ENCODE data around the gene NR2F1-AS1.
"Not testable (repeated sequence)": the region's sequence is repeated elsewhere in the genome, so short reads cannot be mapped to it uniquely, and the experiment has no call there.

Gene NR2F1-AS1

GRCh38 chr5:93479982-93480509 is 101.0 kb downstream of the NR2F1-AS1 start:
- in situ Hi-C loops (cut with HindIII; ENCODE audit: low pct_ligation_motif_present, low pct_unique_long_range_greater_than_20kb, low sequenced_read_pairs), result no loop called here
- no peak for DNase-seq

GRCh38 chr5:93477816-93478215 is 103.2 kb downstream of the NR2F1-AS1 start:
- DNase-seq, result no peak
- in situ Hi-C loops (cut with HindIII; ENCODE audit: low pct_ligation_motif_present, low pct_unique_long_range_greater_than_20kb, low sequenced_read_pairs), result no loop called here

GRCh38 chr5:93476251-93476742 is 104.7 kb downstream of the NR2F1-AS1 start:
- in situ Hi-C loops (cut with HindIII; ENCODE audit: low pct_ligation_motif_present, low pct_unique_long_range_greater_than_20kb, low sequenced_read_pairs), result no loop called here
- no peak for DNase-seq

DNA sequence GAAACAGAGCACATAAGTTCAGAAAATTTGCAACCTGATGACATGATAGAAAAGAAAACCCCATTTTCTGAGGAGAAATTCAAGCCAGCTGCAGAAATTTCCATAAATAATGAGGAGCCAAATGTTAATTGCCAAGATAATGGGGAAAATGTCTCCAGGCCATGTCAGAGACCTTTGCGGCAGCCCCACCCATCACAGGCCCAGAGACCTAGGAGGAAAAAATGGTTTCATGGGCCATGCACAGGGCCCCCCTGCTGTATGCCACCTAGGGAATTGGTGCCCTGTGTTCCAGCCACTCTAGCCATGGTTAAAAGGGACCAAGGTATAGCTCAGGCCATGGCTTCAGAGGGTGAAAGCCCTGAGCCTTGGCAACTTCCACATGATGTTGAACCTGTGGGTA is 118.1 kb downstream of the NR2F1-AS1 start:
- no peak for DNase-seq
- in situ Hi-C loops (cut with HindIII; ENCODE audit: low pct_ligation_motif_present, low pct_unique_long_range_greater_than_20kb, low sequenced_read_pairs), result no loop called here

DNA sequence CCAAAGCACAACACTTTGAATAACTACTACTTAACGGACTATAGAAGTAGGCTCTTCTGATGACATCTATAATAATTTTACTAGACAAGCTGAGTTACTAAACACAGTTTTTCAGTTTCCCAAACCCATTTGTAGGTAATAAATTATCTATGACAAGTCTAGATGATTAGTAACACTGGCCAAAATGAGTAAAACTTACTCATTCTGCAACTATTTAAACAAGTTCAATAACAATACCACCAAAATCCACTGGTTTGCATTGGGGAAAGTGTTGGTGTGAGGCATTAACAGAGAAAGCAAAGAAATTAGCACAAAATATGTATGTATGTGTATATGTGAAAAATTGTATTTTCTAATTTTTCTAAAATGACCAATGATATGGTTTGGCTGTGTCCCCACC is 119.3 kb downstream of the NR2F1-AS1 start:
- in situ Hi-C loops (cut with HindIII; ENCODE audit: low pct_ligation_motif_present, low pct_unique_long_range_greater_than_20kb, low sequenced_read_pairs), result no loop called here
- no peak for DNase-seq

- in situ Hi-C loops (cut with HindIII; ENCODE audit: low pct_ligation_motif_present, low pct_unique_long_range_greater_than_20kb, low sequenced_read_pairs), result no loop called here
- no peak for DNase-seq
These were observed 120.7 kb downstream of the NR2F1-AS1 start for GRCh38 chr5:93460286-93460685.

- DNase-seq; in situ Hi-C loops (cut with HindIII; ENCODE audit: low pct_ligation_motif_present, low pct_unique_long_range_greater_than_20kb, low sequenced_read_pairs): not testable (repeated sequence)
These were observed 124.2 kb downstream of the NR2F1-AS1 start for GRCh38 chr5:93456796-93457195.

DNA sequence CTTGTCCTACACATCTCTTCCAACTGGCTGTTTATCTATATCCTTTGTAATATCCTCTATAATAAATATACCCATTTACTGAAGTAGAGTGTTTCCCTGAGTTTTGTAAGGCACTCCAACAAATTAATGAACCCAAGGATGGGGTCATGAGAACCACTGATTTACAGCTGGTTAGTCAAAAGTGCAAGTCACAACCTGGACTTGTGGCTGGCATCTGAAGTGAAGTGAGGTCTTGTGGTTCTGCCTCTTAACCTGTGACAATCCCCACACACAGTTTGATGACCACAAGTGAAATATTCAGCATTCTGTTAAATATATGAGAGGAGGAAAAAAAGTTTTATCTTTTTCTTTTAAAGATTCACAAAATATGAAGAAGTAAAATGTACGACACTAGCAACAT is 126.1 kb downstream of the NR2F1-AS1 start:
- no peak for DNase-seq
- in situ Hi-C loops (cut with HindIII; ENCODE audit: low pct_ligation_motif_present, low pct_unique_long_range_greater_than_20kb, low sequenced_read_pairs), result no loop called here

DNA sequence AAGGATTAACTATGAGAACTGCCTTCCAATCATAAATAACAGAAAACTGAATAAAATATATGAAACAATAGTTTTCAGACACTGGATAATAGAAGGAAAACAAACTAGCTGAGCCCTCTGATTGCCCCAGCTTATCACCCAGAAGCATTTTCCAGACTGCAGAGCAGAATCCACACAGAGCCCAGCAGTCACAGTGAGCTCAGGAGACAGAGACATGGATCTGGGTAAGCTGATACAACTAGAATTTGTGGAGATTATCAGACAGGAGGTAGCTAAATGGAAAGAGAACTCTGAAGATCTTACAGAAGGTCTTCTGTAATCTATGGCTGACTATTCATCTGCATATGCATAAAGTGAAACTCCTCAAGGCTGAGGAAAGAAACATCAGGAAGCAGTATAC is 128.8 kb downstream of the NR2F1-AS1 start:
- in situ Hi-C loops (cut with HindIII; ENCODE audit: low pct_ligation_motif_present, low pct_unique_long_range_greater_than_20kb, low sequenced_read_pairs), result no loop called here
- no peak for DNase-seq

DNA sequence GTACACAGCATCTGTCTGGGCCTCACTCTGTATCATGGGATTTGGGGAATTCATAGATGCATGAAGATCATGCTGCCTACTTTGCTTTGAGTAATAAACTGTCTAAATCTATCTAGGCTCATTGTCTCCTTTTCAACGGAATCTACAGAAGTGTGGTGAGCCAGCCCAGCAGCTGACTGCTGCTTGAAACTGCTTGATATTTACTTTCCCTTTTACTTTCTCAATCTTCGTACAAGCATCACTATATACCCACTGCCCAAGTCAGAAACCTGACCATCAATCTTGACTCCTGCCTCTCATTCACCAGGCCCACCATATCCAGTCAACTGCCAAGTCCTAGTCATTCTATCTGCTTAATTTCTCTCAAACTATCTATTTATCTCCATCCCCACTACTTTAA is 142.9 kb downstream of the NR2F1-AS1 start:
- no peak for DNase-seq
- in situ Hi-C loops (cut with HindIII; ENCODE audit: low pct_ligation_motif_present, low pct_unique_long_range_greater_than_20kb, low sequenced_read_pairs), result no loop called here

- in situ Hi-C loops (cut with HindIII; ENCODE audit: low pct_ligation_motif_present, low pct_unique_long_range_greater_than_20kb, low sequenced_read_pairs), result no loop called here
- DNase-seq, result no peak
These were observed 144.9 kb downstream of the NR2F1-AS1 start for GRCh38 chr5:93436083-93436482.

DNA sequence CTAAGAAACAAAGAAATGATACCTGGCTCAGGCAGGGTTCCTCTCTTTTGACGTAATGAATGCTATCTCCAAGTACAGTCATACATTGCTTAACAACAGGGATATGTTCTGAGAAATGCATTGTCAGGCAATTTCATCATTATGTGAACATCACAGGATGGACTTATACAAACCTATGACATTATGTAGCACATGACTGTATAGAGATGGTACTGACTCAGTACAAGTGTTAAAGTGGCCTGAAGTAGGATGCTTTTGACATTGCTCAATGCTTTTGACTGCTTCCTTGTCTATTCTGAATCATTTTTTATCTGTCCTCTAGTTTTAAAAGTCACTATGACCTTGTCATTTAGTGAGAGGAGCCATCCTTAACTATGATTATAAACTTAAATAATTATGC is 147.6 kb downstream of the NR2F1-AS1 start:
- no peak for DNase-seq
- in situ Hi-C loops (cut with HindIII; ENCODE audit: low pct_ligation_motif_present, low pct_unique_long_range_greater_than_20kb, low sequenced_read_pairs), result no loop called here

DNA sequence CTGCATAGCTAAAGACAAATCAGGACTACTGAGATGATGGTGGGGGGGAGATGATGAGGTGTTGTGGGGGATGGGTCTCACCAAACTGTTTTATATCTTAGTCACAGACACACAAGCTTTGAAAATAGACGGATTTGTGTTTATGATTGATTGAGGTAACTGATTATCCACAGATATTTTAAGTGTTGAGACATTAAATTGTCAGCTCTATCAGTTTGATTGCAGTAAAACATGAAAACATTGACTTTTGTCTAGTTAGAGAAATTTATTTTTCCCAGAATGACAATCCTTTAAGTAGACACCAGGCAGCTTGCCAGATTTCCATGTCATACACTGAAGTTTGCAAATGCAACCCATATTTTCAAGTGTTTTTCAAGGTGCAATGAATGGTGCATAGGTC is 149.8 kb downstream of the NR2F1-AS1 start:
- no peak for DNase-seq
- in situ Hi-C loops (cut with HindIII; ENCODE audit: low pct_ligation_motif_present, low pct_unique_long_range_greater_than_20kb, low sequenced_read_pairs), result no loop called here

- in situ Hi-C loops (cut with HindIII; ENCODE audit: low pct_ligation_motif_present, low pct_unique_long_range_greater_than_20kb, low sequenced_read_pairs), result no loop called here
- DNase-seq, result no peak
These were observed 150.3 kb downstream of the NR2F1-AS1 start for GRCh38 chr5:93430673-93431199.

DNA sequence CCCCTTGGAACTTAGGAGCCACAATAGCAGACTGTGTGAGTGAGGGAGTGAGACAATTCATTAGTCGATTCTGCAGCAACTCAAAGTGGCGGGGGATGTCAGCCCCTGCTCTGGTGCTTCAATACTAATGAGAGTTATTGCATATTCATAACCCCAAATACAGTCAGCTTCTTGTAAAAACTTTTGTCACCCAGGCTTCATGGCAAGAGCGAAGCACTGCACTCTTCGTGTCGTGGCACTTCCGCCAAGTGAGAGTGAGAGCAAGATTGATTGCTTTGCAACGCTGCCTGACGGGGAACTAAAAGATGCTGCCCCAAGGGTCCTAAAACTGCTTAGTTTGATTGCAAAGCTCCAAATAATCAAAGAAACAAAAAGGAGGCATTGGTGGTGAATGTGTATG is 150.9 kb downstream of the NR2F1-AS1 start:
- no peak for DNase-seq
- in situ Hi-C loops (cut with HindIII; ENCODE audit: low pct_ligation_motif_present, low pct_unique_long_range_greater_than_20kb, low sequenced_read_pairs), result no loop called here

GRCh38 chr5:93428868-93429267 is 152.2 kb downstream of the NR2F1-AS1 start:
- DNase-seq, result no peak
- in situ Hi-C loops (cut with HindIII; ENCODE audit: low pct_ligation_motif_present, low pct_unique_long_range_greater_than_20kb, low sequenced_read_pairs), result no loop called here

GRCh38 chr5:93427316-93427715 is 153.7 kb downstream of the NR2F1-AS1 start:
- in situ Hi-C loops (cut with HindIII; ENCODE audit: low pct_ligation_motif_present, low pct_unique_long_range_greater_than_20kb, low sequenced_read_pairs), result no loop called here

DNA sequence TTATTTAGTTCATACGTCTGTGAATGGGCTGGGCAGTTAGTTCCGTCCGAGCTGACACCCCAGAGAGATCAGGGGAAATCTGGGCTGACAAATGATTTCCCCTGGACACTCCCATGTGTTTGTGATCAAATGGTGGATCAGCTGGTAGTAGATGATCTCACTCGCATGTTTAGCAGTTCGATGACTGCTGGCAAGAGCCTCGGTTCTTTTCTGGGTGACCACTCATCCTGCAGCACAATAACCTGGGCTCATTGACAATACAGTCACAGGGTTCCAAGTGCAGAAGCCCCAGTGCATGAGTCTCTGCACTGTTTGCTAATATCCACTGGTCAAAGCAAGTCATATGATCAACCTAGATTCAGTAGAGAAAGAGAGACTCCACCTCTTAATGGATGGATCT is 155.9 kb downstream of the NR2F1-AS1 start:
- in situ Hi-C loops (cut with HindIII; ENCODE audit: low pct_ligation_motif_present, low pct_unique_long_range_greater_than_20kb, low sequenced_read_pairs), result no loop called here
- no peak for DNase-seq

More at GRCh38 chr5:93427316-93427715, 153.7 kb downstream of the NR2F1-AS1 start:
- no peak for DNase-seq

- in situ Hi-C loops (cut with HindIII; ENCODE audit: low pct_ligation_motif_present, low pct_unique_long_range_greater_than_20kb, low sequenced_read_pairs), result no loop called here
- no peak for DNase-seq
These were observed 157.7 kb downstream of the NR2F1-AS1 start for GRCh38 chr5:93423300-93423699.

- no peak for DNase-seq
- in situ Hi-C loops (cut with HindIII; ENCODE audit: low pct_ligation_motif_present, low pct_unique_long_range_greater_than_20kb, low sequenced_read_pairs), result no loop called here
These were observed 158.3 kb downstream of the NR2F1-AS1 start for GRCh38 chr5:93422652-93423280.
